Esophagus muscularis mucosa (tissue), 4 donors: ENCODE data around the gene WDR70.
"Not testable (repeated sequence)": the region's sequence is repeated elsewhere in the genome, so short reads cannot be mapped to it uniquely, and the experiment has no call there.

Source experiments
- EP300 ChIP-seq: sonication (generic); formaldehyde crosslinking; IDR thresholded peaks from one replicate; pipeline ENCODE4 v1.6.1; 2017; ENCODE audit warnings: antibody characterized with exemption
- POLR2A ChIP-seq: fragments of 450-650 bp; IDR thresholded peaks from one replicate; pipeline ENCODE4 v1.6.1; 2017; ENCODE audit warnings: antibody characterized with exemption, moderate library complexity, mild to moderate bottlenecking, low read depth
- POLR2AphosphoS5 ChIP-seq, 2 donors: sonication (generic); formaldehyde crosslinking; IDR thresholded peaks; one replicate each; pipeline ENCODE4 v1.6.1; 2017; ENCODE audit warnings: antibody characterized with exemption in 2 of 2
- TF ChIP-seq, protein P1 (sequence below), 3 experiments: fragments of 200-600 bp in 2 of 3; fragments of 450-650 bp in 1 of 3; sonication (generic) in 2 of 3; IDR thresholded peaks; one replicate each; pipeline ENCODE4 v1.5.1; 2017 to 2019; ENCODE audit warnings: antibody characterized with exemption in 3 of 3, mild to moderate bottlenecking in 2 of 3, moderate library complexity in 1 of 3

DNA sequence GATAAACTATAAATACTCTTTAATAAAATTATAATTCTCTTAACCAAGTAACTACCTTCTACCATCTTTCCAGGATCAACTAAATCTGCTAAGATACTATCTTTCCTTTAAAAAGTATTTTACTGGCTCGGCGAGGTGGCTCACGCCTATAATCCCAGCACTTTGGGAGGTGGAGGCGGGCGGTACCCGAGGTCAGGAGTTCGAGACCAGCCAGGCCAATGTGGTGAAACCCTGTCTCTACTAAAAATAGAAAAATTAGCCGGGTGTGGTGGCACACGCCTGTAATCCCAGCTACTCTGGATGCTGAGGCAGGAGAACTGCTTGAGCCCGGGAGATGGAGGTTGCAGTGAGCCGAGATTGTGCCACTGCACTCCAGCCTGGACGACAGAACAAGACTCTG is 44.4 kb upstream of the WDR70 start:
- TF ChIP-seq, protein P1, sequence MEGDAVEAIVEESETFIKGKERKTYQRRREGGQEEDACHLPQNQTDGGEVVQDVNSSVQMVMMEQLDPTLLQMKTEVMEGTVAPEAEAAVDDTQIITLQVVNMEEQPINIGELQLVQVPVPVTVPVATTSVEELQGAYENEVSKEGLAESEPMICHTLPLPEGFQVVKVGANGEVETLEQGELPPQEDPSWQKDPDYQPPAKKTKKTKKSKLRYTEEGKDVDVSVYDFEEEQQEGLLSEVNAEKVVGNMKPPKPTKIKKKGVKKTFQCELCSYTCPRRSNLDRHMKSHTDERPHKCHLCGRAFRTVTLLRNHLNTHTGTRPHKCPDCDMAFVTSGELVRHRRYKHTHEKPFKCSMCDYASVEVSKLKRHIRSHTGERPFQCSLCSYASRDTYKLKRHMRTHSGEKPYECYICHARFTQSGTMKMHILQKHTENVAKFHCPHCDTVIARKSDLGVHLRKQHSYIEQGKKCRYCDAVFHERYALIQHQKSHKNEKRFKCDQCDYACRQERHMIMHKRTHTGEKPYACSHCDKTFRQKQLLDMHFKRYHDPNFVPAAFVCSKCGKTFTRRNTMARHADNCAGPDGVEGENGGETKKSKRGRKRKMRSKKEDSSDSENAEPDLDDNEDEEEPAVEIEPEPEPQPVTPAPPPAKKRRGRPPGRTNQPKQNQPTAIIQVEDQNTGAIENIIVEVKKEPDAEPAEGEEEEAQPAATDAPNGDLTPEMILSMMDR (IDR thresholded peaks at IDR 0.05): not testable (repeated sequence)
- not testable (repeated sequence) for TF ChIP-seq EP300; POLR2AphosphoS5 (IDR thresholded peaks at IDR 0.05); POLR2A
